ENCODE data around the gene ZDHHC6.
A peak's percentile ranks its signal among the peaks of the same experiment; 100 is the strongest.
"Not testable (repeated sequence)": the region's sequence is repeated elsewhere in the genome, so short reads cannot be mapped to it uniquely, and the experiment has no call there.

The ZDHHC6 gene

GRCh38 chr10:112475575-112476218, 29.0 kb upstream of the ZDHHC6 start:
- peak; percentile 15 to 39 (median 28) for DNase-seq
- ChIA-PET CTCF (interaction anchor here (0.7 to 3.2 kb wide), 15 partner anchors 10 to 1088 kb away, joined by 3 to 13 read pairs (median 3); partner anchors contain the start of genes VTI1A and ZDHHC6), POLR2A (no interaction called here)
- Histone ChIP-seq H3K27me3 (replicated peaks in 2 of 5; ENCODE audit: control insufficient read depth in 4 of 5, insufficient read depth in 5 of 5, low read length in 4 of 5) (no peaks in the 10 kb centered on the region), H3K4me3 (ENCODE audit: control insufficient read depth in 1 of 7, extremely low read depth in 1 of 7, insufficient read depth in 4 of 7, low read depth in 2 of 7, low read length in 6 of 7) (no peak overlapping the region), H3K4me1 (ENCODE audit: control extremely low read depth in 1 of 4, control insufficient read depth in 4 of 4, insufficient read depth in 4 of 4, low read length in 3 of 4) (peaks cover 0 to 2% (median 0%) of the 10 kb centered on the region in 4 experiments), H3K9me3 (ENCODE audit: control extremely low read depth in 1 of 5, control insufficient read depth in 4 of 5, insufficient read depth in 2 of 5, low read depth in 1 of 5, low read length in 4 of 5) (no peaks in the 10 kb centered on the region), H3K36me3 (ENCODE audit: control insufficient read depth in 4 of 4, insufficient read depth in 4 of 4, low read length in 3 of 4) (peaks cover 0 to 4% (median 0%) of the 10 kb centered on the region in 4 experiments), H3K27ac (ENCODE audit: insufficient read depth in 1 of 2, low read depth in 1 of 2, low read length in 2 of 2, poor library complexity in 1 of 2, severe bottlenecking in 2 of 2) (no peak overlapping the region)
- 60% methylated on average over 1 of the region's 3 CpGs for WGBS (ENCODE audit: insufficient coverage)

GRCh38 chr10:112471878-112472487, 25.3 kb upstream of the ZDHHC6 start:
- Histone ChIP-seq H3K36me3 (ENCODE audit: control insufficient read depth in 4 of 4, insufficient read depth in 4 of 4, low read length in 3 of 4) (peaks cover 0 to 10% (median 5%) of the 10 kb centered on the region in 4 experiments), H3K9me3 (ENCODE audit: control extremely low read depth in 1 of 5, control insufficient read depth in 4 of 5, insufficient read depth in 2 of 5, low read depth in 1 of 5, low read length in 4 of 5) (no peaks in the 10 kb centered on the region), H3K27ac (ENCODE audit: insufficient read depth in 1 of 2, low read depth in 1 of 2, low read length in 2 of 2, poor library complexity in 1 of 2, severe bottlenecking in 2 of 2) (no peak overlapping the region), H3K27me3 (replicated peaks in 2 of 5; ENCODE audit: control insufficient read depth in 4 of 5, insufficient read depth in 5 of 5, low read length in 4 of 5) (no peaks in the 10 kb centered on the region), H3K4me3 (ENCODE audit: control insufficient read depth in 1 of 7, extremely low read depth in 1 of 7, insufficient read depth in 4 of 7, low read depth in 2 of 7, low read length in 6 of 7) (no peak overlapping the region), H3K4me1 (ENCODE audit: control extremely low read depth in 1 of 4, control insufficient read depth in 4 of 4, insufficient read depth in 4 of 4, low read length in 3 of 4) (peaks cover 0 to 2% (median 0%) of the 10 kb centered on the region in 4 experiments)
- 42% methylated on average over 3 of the region's 4 CpGs for WGBS (ENCODE audit: insufficient coverage)
- ChIA-PET POLR2A (interaction anchor here (0.6 to 0.7 kb wide), 4 partner anchors 32 to 925 kb away, joined by 3 to 6 read pairs (median 4); no protein-coding TSS in a partner anchor), CTCF (interaction anchor here (0.7 to 2.9 kb wide), 19 partner anchors 8 to 1123 kb away, joined by 3 to 13 read pairs (median 4); no protein-coding TSS in a partner anchor)
- DNase-seq = peak; percentile 49 to 78 (median 77)

GRCh38 chr10:112467541-112468075, 20.9 kb upstream of the ZDHHC6 start:
- ChIA-PET CTCF (no interaction called here), POLR2A (no interaction called here)
- Histone ChIP-seq H3K36me3 (ENCODE audit: control insufficient read depth in 4 of 4, insufficient read depth in 4 of 4, low read length in 3 of 4) (peaks cover 11 to 31% (median 21%) of the 10 kb centered on the region in 4 experiments), H3K27ac (ENCODE audit: insufficient read depth in 1 of 2, low read depth in 1 of 2, low read length in 2 of 2, poor library complexity in 1 of 2, severe bottlenecking in 2 of 2) (no peak overlapping the region), H3K4me1 (ENCODE audit: control extremely low read depth in 1 of 4, control insufficient read depth in 4 of 4, insufficient read depth in 4 of 4, low read length in 3 of 4) (peaks cover 0 to 2% (median 0%) of the 10 kb centered on the region in 4 experiments), H3K9me3 (ENCODE audit: control extremely low read depth in 1 of 5, control insufficient read depth in 4 of 5, insufficient read depth in 2 of 5, low read depth in 1 of 5, low read length in 4 of 5) (peaks cover 0 to 6% (median 3%) of the 10 kb centered on the region in 5 experiments), H3K4me3 (ENCODE audit: control insufficient read depth in 1 of 7, extremely low read depth in 1 of 7, insufficient read depth in 4 of 7, low read depth in 2 of 7, low read length in 6 of 7) (no peak overlapping the region), H3K27me3 (replicated peaks in 2 of 5; ENCODE audit: control insufficient read depth in 4 of 5, insufficient read depth in 5 of 5, low read length in 4 of 5) (no peaks in the 10 kb centered on the region)
- no peak for DNase-seq
- WGBS (ENCODE audit: insufficient coverage) = no CpG with 5 or more reads among the region's 1 CpG

DNA sequence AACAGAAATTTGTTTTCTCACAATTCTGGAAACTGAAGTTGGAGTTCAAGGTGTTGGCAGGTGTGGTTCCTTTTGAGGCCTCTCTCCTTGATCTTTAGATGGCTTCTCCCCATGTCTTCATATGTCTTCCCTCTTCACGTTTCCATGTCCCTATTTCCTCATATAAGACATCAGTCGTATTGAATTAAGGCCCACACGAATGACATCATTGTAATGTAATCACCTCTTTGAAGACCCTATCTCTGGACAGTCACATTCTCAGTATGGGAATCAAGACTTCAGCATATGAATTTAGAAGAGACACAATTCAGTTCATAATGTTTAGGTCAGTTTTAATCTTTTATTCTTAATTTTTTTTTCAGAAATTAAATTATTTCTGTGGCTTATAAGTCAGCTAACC, 20.1 kb upstream of the ZDHHC6 start:
- ChIA-PET CTCF (no interaction called here), POLR2A (no interaction called here)
- no CpG with 5 or more reads among the region's 3 CpGs for WGBS (ENCODE audit: insufficient coverage)

DNA sequence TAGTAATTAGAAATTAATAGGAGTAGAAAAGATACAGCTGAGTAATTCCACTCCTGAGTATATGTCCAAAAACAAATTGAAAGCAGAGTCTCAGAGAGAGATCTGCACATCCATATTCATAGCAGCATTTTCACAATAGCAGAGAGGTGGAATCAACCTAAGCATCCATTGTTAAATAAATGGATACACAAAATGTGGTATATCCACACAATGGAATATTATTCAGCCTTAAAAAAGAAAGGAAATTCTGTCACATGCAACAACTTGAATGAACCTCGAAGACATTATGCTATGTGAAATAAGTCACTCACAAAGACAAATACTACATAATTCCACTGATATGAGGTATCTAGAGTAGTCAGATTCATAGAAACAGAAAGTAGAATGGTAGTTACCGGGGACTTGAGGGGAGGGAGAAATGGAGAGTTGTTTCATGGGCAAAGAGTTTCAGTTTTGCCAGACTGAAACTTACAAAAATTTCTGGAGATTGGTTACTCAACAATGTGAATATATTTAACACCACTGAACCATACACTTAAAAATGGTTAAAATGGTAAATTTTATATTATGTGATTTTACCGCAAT, 18.7 kb upstream of the ZDHHC6 start:
- ChIA-PET CTCF (interaction anchor here (1.1 to 1.5 kb wide), 2 partner anchors 9 to 10 kb away, joined by 3 to 4 read pairs; no protein-coding TSS in a partner anchor), POLR2A (no interaction called here)
- Histone ChIP-seq H3K36me3 (ENCODE audit: control insufficient read depth in 4 of 4, insufficient read depth in 4 of 4, low read length in 3 of 4) (peaks cover 15 to 35% (median 19%) of the 10 kb centered on the region in 4 experiments), H3K27ac (ENCODE audit: insufficient read depth in 1 of 2, low read depth in 1 of 2, low read length in 2 of 2, poor library complexity in 1 of 2, severe bottlenecking in 2 of 2) (no peak overlapping the region), H3K4me3 (ENCODE audit: control insufficient read depth in 1 of 7, extremely low read depth in 1 of 7, insufficient read depth in 4 of 7, low read depth in 2 of 7, low read length in 6 of 7) (no peak overlapping the region), H3K27me3 (replicated peaks in 2 of 5; ENCODE audit: control insufficient read depth in 4 of 5, insufficient read depth in 5 of 5, low read length in 4 of 5) (no peaks in the 10 kb centered on the region), H3K4me1 (ENCODE audit: control extremely low read depth in 1 of 4, control insufficient read depth in 4 of 4, insufficient read depth in 4 of 4, low read length in 3 of 4) (no peaks in the 10 kb centered on the region), H3K9me3 (ENCODE audit: control extremely low read depth in 1 of 5, control insufficient read depth in 4 of 5, insufficient read depth in 2 of 5, low read depth in 1 of 5, low read length in 4 of 5) (peaks cover 0 to 6% (median 3%) of the 10 kb centered on the region in 5 experiments)
- no peak for DNase-seq
- WGBS (ENCODE audit: insufficient coverage) = no CpG with 5 or more reads among the region's 3 CpGs

More for the DNA sequence above, 20.1 kb upstream of the ZDHHC6 start:
- H3K27ac ChIP-seq (ENCODE audit: insufficient read depth in 1 of 2, low read depth in 1 of 2, low read length in 2 of 2, poor library complexity in 1 of 2, severe bottlenecking in 2 of 2) = no peak overlapping the region
- H3K36me3 ChIP-seq (ENCODE audit: control insufficient read depth in 4 of 4, insufficient read depth in 4 of 4, low read length in 3 of 4) = peaks cover 11 to 31% (median 21%) of the 10 kb centered on the region in 4 experiments
- no peaks in the 10 kb centered on the region for H3K27me3 ChIP-seq (replicated peaks in 2 of 5; ENCODE audit: control insufficient read depth in 4 of 5, insufficient read depth in 5 of 5, low read length in 4 of 5)
- DNase-seq = no peak
- peaks cover 0 to 6% (median 3%) of the 10 kb centered on the region in 5 experiments for H3K9me3 ChIP-seq (ENCODE audit: control extremely low read depth in 1 of 5, control insufficient read depth in 4 of 5, insufficient read depth in 2 of 5, low read depth in 1 of 5, low read length in 4 of 5)
- H3K4me1 ChIP-seq (ENCODE audit: control extremely low read depth in 1 of 4, control insufficient read depth in 4 of 4, insufficient read depth in 4 of 4, low read length in 3 of 4) = no peaks in the 10 kb centered on the region
- H3K4me3 ChIP-seq (ENCODE audit: control insufficient read depth in 1 of 7, extremely low read depth in 1 of 7, insufficient read depth in 4 of 7, low read depth in 2 of 7, low read length in 6 of 7) = no peak overlapping the region

DNA sequence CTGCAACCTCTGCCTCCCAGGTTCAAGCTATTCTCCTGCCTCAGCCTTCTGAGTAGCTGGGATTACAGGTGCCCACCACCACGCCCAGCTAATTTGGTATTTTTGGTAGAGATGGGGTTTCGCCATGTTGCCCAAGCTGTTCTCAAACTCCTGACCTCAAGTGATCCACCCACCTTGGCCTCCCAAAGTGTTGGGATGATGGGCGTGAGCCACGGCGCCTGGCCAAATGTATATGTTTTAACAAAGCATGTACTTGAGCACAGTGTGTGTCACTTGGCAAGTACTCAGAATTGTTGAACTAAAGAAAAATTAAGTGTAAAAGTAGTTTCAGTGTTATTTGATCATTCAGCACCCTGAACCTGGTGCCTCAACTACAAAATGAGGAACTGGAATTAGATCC, 17.4 kb upstream of the ZDHHC6 start:
- H3K27ac ChIP-seq (ENCODE audit: insufficient read depth in 1 of 2, low read depth in 1 of 2, low read length in 2 of 2, poor library complexity in 1 of 2, severe bottlenecking in 2 of 2); H3K27me3 ChIP-seq (replicated peaks in 2 of 5; ENCODE audit: control insufficient read depth in 4 of 5, insufficient read depth in 5 of 5, low read length in 4 of 5); POLR2A ChIA-PET; H3K4me3 ChIP-seq (ENCODE audit: control insufficient read depth in 1 of 7, extremely low read depth in 1 of 7, insufficient read depth in 4 of 7, low read depth in 2 of 7, low read length in 6 of 7); H3K4me1 ChIP-seq (ENCODE audit: control extremely low read depth in 1 of 4, control insufficient read depth in 4 of 4, insufficient read depth in 4 of 4, low read length in 3 of 4); H3K9me3 ChIP-seq (ENCODE audit: control extremely low read depth in 1 of 5, control insufficient read depth in 4 of 5, insufficient read depth in 2 of 5, low read depth in 1 of 5, low read length in 4 of 5); DNase-seq: not testable (repeated sequence)
- H3K36me3 ChIP-seq (ENCODE audit: control insufficient read depth in 4 of 4, insufficient read depth in 4 of 4, low read length in 3 of 4) = peaks cover 12 to 32% (median 19%) of the 10 kb centered on the region in 4 experiments
- whole genome bisulfite sequencing (ENCODE audit: insufficient coverage) = 93% methylated on average over 3 of the region's 5 CpGs
- CTCF ChIA-PET = interaction anchor here (1.5 to 2.9 kb wide), 3 partner anchors 8 to 12 kb away, joined by 4 to 13 read pairs (median 7); no protein-coding TSS in a partner anchor

Measured in common myeloid progenitor, CD34-positive (primary cell).